DMS79 treated with DMSO at 0.1 percent for 48 hours (cell line): ENCODE data around the gene SPATA33.

Experiments used
- DNase-seq: peaks from one replicate; lab custom pipeline; 2025; lab: John Stamatoyannopoulos, UW

The SPATA33 gene

DNA sequence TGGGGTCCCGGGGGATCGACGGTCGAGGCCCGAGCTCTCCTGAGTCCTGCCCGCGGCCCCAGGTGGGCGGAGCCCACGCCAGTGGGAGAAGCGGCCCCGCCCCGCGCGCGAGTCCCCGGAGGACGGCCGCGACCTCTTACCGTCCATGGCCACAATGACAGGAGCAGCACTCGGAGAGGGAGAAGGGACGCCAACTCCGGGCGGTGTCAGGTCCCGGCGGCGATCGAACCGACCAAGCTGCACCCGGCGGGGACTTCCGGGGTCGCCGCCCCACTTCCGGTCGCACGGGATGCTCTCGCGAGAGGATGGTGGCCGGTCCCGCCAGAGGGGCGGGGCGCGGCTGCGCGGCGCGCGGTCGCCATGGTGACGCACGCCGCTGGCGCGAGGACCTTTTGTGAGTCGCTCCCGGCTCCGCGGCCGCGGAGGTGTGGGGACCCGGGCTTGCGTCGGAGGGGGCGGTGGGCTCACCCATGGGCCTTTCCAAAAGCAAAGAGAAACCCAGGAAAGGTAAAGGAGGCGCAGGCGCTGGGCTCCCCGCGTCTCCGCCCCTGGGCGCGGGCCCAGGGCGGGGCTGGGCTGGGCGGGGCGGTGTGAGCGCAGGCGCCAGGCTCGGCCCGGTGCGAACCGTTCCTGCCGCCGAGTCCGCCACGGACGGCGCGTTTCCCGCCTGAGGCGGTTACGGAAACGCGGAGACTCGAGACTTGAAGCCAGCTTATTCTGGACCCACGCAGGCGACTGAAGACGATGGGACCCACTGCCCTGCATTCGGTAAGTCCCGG is at the start of gene SPATA33, which contains the start of gene CHMP1A:
TSS of gene SPATA33 (plus strand) at position 395 of the 779 bp plus-strand sequence. CDS start at position 471, 76 bp downstream.
TSS of gene CHMP1A (minus strand) at position 267 of the 779 bp plus-strand sequence. CDS start at position 147, 120 bp downstream.
- peak; percentile 32 for DNase-seq

DNA sequence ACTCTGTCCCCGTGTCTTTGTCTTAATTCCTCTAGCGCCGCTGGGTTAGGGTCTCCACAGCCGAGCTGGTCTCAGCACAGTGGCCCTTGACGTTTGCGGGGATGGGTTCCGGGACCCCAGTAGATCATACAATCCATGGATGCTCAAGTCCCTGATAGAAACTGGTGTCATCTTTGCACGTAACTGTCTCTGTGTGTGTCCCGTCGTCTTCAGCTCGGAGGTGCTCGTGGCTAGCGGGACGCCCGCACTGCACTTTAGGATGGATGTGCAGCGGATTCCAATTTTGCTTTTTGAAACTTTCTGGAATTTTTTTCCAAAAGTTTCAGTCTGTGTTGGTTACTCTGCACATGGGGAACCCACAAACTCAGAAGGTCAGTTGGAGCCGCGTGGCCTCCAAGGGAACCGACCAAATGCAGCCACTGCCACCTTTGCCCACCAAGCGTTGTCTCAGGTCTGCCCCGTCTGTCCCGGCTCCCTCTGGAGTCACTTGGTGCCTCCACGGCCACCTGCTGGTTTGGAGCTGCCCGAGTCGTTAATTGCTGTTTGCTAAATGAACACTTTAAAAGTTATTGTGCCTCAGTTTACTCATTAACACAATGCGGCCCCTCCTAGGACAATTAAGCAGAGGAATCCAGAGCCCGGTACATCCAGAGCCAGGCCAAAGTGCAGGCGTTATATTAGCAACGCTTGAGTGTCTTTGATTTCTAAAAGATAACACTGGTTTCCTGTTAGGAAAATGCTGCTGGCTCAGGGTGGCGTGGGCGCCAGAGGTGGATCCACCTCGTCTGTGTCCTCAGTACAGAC is 49.5 kb upstream of the SPATA33 start:
- DNase-seq = no peak

DNA sequence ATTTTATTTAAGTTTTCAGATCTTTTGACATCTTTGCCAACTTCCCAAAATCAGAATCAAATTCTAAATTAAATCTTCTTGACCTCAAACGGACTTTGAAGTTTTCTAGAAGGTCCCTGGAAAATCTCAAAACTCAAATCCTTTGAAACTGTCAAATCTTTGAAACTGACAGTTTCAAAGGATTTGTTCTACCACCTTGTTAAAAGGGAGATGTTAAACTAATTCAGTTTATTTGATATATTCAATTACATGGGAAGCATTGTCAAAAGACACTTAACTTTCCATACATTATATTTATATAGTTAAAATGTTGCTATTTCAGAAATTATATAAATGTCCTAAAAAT is 47.6 kb upstream of the SPATA33 start:
- no peak for DNase-seq

DNA sequence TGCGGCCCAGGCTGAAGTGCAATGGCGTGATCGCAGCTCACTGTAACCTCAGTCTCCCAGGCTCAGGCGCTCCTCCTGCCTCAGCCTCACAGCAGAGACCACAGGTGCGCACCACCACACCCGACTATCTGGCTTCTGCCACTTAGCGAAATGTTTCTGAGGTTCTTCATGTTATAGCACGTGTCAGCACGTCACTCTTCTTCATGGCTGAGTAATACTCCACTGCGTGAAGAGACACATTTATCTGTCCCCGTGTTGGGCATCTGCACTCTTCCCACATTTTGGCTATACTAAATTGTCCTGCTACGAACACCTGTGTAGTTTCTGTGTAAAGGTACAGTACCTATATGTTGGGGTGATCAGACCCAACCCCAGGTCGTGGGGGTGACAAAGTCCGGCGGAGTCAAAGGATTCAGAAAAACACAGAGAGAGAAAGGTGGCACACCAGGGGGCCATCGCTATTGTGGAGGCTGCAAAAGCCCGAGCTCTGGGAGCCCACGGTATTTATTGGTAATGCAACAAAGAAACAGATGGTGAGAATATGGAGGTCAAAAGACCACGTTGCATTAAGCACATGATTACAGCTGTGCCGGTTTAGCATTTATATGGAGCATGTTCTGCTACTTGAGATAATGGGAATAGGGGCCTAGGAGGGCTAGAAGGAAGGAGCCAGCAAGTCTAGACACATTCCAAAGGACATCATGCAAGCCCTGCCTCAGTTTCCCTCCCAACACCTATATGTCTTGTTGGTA is 45.0 kb upstream of the SPATA33 start:
- no peak for DNase-seq

DNA sequence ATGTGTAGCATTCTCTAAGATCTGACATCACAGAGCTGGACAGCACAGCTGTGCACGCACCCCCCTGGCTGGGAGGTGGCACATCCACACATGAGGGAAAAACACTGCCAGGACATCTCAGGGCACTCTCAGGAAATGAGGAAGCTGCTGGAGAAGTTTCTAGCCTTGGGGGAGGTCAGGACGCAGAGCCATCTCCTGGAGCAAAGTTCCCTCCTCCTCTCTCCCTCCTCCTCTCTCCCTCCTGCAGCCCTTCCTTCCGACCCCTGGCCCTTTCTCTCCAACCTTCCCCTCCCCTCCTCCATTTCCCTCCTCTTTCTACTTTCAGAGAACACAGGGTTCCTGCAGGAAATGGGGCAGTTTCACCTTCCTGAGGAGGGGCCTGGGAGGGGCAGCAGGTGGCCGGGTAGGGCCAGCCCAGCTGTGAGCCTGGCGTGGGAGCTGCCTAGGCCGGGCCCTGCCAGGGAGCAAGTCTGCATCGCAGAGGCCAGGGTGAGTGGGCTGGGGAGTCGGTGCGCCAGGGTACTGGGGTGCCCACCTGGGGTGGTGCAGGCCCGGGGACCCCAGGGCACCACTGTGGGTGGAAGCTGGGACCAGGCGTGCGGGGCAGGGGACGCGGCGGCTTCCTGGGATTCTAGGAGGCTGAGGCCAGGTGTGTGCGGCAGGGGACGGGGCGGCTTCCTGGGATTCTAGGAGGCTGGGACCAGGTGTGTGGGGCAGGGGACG is 44.2 kb upstream of the SPATA33 start, which contains the start of gene DPEP1:
TSS of gene DPEP1 (plus strand) at position 412 of the 723 bp plus-strand sequence. CDS start 16,769 bp downstream, outside the sequence.
- DNase-seq = no peak

DNA sequence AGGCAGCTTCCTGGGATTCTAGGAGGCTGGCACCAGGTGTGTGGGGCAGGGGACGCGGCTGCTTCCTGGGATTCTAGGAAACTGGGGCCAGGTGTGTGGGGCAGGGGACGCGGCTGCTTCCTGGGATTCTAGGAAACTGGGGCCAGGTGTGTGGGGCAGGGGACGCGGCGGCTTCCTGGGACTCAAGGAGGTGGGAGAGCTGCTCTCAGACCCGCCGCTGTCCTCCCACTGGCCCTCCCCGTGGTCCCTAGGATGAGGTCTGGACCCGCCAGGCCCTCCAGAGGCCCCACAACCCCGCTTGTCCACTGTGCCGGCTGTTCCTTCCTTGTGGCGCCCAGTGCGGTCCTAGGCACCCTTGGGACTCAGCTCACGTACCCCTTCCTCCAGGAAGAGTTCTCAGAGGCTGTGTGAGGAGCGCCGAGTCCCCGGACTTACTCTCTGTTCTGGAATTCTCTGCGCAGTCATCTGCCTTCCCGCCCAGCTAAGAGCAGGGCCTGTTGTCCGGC is 43.6 kb upstream of the SPATA33 start:
- no peak for DNase-seq

DNA sequence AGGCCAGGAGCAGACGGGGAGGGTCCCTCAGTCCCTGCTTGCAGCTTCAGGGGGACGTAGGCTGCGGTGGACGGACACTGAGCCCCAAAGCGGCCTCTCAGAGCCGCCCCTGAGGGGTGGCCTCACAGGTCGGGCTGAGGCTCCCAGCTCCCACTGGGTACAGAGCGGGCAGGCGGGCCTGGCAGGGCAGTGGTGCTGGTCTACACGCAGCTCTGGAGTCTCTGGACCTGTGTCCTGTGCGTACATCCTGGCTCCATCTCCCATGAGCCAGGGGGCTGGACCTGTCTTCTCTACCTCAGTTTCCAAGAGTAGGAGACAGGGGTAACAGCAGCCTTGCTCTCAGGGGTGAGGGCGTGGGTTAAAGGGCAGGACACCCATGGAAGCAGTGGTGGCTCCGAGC is 42.5 kb upstream of the SPATA33 start:
- no peak for DNase-seq

DNA sequence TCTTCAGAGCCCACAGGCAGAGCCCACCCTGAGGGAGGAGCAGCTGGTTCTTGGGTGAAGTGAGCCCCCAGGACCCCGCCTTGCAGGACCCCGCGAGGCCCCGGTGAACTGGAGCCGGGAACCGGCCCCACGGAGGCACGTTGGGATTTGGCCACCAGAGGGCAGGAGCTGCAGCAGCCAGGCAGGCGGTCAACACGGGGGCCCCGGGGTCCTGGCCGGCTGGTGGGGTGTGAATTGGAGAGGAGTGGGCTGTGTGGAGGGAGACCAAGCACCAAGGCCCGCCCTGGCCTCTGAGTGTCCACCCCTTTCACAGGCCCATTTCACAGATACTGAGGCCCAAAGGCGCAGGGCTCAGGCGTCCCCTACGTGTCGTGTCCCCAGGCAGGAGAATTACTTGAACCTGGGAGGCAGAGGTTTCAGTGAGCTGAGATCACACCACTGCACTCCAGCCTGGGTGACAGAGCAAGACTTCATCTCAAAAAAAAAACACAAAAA is 42.0 kb upstream of the SPATA33 start:
- no peak for DNase-seq

DNA sequence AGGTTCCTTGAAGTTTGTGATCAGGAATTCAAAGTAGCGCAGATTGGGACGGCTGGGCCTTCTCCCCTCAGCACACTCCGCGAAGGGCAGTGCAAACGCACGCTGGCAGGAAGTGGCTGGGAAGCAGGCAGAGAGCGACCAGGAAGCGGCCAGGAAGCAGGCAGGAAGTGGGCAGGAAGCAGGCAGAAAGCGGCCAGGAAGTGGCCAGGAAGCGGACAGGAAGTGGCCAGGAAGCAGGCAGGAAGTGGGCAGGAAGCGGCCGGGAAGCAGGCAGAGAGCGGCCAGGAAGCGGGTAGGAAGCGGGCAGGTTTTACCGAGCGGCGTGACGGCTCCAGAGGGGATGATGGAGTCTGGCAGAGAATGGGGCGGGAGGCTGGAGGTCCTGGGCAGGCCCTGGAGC is 41.0 kb upstream of the SPATA33 start:
- DNase-seq = no peak

DNA sequence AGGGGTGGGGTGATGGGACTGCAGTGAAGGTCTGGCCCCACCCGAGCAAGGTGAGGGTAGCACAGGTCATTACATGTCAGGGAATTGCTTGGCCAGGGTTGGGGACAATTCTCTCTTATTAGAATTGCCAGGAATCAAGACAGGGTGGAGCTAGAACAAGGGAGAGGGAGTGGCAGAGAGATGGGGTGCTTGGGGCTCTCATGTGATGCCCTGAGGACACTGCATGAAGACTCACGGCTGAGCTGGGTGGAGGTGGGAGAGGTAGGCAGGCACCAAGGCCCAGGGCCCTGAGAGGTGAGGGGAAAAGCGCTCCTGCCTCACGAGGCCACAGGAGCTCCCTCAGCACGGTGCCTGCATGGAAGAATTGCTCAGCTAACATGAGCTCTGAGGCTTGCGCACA is 40.6 kb upstream of the SPATA33 start:
- DNase-seq = no peak

DNA sequence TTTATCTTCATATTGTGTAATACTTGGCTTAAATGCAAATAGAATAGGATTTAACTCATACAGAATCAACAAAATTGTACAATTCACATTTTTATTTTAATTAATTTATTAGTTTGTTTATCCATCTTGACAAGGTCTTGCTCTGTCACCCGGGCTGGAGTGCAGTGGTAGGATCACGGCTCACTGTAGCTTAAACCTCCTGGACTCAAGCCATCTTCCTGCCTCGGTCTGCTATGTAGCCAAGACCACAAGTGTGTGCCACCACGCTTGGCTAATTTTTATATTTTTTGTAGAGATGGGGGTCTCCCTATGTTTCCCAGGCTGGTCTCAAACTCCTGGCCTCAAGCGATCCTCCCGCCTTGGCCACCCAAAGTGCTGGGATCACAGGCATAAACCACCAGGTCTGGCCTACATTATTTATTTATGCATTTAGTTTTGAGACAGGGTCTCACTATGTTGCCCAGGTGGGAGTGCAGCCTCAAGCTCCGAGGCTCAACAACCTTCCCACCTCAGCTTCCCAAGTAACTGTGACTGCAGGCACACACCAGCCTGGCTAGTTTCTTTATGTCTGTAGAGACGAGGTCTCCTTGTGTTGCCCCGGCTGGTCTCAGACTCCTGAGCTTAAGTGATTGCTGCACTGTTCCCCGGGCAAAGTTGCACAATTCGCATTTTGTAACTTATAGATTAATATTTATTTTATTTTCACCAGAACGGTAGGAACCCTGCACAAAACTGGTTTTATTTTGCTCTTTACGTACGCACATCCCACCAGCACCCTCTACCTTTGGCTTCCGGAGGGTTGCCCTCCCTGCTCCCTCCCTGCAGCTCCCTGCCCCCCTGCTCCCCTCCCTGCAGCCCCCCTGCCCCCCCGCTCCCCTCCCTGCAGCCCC is 39.3 kb upstream of the SPATA33 start:
- DNase-seq = peak; percentile 44

DNA sequence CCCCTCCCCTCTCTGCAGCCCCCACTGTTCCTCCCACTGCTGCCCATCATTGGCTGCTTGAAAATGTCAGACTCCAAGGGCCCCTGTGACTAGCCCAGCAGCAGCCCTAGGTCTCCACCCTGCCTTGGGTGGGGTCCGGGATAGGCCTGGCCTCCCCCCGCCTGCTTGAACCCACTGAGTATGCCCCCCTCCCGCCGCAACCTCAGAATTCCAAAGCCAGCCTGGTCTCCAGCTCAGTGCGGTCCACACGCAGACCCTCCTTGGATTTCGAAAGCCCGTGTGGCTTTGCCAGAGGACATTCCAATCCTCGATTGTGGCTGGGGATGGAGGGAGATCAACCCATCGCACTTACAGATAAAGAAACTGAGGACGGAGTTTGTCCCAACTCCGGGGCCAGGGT is 37.8 kb upstream of the SPATA33 start:
- no peak for DNase-seq

DNA sequence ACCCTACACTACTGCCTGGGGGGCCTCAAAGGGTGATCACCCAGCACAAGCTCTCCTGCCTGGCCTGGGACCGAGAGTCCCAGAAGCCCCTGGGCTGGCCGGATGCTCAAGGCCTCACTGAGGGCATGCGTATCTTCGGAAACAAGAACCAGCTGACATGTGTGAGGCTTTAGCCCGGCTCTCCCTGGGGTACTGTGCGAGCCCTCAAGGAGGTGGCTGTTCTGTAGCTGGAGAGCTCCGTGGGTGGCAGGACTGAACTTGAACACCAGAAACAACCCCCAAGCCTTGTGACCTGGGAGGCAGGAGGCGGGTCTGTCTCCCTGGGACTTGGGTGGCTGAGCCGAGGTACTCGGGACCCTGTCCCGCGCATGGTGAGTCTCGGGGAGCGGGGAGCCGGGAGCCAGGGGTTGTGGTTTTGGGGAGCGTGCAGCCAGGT is 37.2 kb upstream of the SPATA33 start:
- DNase-seq = no peak

DNA sequence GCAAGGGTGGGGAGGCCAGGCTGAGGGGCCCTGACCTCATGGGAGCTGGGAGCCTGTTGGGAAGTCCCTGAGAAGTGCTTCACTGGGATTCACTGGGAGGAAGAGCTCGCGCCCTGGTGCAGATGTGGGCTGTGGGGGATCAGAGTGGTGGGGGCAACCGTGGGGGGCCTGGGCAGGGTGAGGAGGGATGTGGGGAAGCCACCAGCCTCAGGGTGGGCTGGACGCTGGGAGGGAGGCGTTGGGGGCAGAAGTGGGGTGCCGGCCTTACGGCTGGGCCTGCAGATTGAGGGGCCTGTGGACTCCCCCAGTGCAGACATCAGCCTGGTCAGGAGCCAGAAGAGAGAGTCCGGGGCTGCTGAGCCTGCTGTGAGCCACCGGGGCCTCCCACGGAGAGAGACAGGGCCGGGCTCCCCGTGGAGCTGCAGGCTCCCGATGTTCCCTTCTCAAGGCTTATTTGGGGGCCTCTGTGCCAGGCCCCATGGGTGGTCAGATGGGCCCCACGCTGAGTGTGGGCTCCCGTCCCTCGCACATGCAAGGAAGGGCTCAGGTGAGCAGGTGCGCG is 36.4 kb upstream of the SPATA33 start:
- no peak for DNase-seq

DNA sequence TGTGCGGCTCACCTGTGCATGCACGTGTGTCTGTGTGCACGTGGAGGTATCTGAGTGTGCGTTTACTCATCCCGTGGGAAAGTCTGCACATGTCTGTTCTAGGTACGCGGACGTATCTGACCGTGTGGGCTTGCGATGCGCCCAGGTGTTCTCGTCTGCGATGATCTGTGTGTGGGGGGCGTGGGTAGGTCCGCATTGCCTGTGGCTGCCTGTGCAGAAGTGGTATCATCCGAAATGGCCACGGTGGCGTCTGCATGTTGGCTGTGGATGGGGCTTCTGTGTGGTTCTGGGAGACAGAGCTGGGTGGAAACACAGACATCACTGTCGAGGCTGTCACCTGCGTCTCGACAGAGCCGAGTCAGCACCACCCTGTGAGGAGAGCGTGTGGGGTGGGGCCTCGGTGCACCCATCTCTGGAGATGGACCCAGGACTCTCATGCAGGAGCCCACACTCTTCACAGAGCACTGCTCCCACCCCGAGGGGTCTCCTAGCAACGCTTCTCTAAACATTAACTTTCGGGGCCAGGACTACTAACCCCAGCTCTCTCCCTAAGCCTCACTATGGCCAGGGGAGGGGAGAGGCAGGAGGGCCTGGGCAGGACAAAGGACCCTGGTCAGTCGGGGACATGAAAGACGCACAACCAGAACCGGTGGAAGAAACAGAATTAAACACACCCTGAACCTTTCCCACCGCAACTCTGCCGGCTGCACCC is 35.8 kb upstream of the SPATA33 start:
- DNase-seq = no peak

DNA sequence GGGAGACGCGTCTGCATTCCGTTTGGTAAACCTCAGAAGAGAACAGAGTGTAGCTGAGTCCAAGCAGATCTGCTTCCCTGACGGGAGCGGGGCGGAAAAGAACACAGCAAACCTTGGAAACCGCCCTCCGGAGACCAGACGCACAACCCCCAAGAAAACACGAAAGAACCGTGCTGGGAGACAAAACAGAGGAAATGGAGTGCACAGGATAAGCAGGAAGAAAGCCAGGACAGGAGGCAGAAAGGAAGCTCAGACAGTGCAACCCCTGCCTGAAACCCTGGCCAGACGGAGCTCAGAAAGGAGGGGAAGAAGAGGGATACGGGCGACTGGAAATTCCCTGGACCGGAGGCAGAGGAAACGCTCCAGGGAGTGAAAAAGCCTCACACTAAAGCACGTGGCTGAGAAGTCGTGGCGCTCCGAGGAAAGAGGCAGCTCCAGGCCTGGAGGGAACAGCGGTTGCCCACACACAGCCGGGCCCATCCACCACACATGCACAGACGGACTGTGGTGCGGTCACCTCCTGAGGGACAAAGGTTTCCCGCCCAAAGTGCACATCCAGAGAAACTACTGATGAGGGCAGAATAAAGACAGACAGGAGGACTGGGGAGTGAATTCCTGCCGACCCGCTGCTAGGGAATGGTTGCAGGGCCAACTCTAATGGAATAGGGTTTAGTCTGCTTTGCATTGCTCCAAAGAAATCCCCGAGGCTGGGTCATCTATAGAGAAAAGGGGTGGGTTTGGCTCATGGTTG is 34.0 kb upstream of the SPATA33 start:
- DNase-seq = no peak

DNA sequence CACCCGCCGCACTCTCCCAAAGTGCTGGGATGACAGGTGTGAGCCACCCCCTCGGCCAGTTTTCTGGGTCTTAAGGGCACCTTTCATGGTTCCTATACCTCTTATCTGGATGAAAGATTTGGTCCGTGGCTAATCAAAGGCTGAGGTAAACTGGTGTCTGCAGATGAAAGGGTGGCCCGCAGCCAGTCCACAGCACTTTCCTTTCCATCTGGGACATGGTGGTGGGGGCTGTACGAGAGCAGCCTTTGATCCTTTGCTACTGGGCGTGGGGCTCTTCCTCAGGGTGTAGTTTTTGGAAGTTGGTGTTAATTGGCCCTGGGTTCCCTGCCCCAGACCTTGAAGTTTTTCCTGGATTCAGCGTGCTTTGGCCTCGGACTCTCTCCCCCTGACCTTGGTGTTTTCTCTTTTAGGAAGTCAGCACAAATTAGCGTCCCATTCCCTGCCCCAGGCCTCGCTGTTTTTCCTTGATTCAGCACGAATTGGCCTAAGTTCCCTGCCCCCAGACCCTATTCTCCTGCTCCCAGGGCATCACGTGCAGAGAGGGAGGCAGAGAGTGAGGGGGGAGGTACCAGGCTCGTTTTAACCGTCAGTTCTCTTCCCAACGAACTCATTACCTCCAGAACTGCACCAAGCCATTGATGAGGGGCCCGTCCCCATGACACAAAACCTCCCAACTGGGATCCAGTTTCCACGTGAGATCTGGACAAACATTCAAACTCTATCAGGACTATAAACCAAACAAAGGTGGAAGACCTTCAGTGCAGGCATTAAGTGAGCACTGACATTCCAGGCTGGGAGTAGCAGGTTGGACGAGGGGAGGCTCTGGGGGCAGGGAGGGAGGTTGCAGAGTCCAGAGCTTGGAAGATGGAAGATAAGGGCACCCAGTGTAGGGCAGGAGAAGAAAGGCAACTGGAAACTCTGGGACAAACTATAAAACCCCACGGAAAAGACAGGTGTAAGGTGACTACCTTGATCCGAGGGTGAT is 32.6 kb upstream of the SPATA33 start:
- no peak for DNase-seq
